ENCODE data around the gene CDC16. TPM values are rescaled to one million over a fixed set of nuclear protein-coding genes. Genes with fewer than 3 reads are reported as not detected.

CDC16 gene
- total and polyA plus RNA-seq, 2 of the 13 experiments (the other 11 are each of a cell fraction or from before 2014, with no cell fraction given) = 24.2 to 60.9 TPM

GRCh38 chr13:114314074-114314912, 79.6 kb downstream of the CDC16 start, which contains the start of gene CHAMP1 (continued):
- TF ChIP-seq, protein P1, sequence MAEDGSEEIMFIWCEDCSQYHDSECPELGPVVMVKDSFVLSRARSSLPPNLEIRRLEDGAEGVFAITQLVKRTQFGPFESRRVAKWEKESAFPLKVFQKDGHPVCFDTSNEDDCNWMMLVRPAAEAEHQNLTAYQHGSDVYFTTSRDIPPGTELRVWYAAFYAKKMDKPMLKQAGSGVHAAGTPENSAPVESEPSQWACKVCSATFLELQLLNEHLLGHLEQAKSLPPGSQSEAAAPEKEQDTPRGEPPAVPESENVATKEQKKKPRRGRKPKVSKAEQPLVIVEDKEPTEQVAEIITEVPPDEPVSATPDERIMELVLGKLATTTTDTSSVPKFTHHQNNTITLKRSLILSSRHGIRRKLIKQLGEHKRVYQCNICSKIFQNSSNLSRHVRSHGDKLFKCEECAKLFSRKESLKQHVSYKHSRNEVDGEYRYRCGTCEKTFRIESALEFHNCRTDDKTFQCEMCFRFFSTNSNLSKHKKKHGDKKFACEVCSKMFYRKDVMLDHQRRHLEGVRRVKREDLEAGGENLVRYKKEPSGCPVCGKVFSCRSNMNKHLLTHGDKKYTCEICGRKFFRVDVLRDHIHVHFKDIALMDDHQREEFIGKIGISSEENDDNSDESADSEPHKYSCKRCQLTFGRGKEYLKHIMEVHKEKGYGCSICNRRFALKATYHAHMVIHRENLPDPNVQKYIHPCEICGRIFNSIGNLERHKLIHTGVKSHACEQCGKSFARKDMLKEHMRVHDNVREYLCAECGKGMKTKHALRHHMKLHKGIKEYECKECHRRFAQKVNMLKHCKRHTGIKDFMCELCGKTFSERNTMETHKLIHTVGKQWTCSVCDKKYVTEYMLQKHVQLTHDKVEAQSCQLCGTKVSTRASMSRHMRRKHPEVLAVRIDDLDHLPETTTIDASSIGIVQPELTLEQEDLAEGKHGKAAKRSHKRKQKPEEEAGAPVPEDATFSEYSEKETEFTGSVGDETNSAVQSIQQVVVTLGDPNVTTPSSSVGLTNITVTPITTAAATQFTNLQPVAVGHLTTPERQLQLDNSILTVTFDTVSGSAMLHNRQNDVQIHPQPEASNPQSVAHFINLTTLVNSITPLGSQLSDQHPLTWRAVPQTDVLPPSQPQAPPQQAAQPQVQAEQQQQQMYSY (CRISPR knock-in tag; IDR thresholded peaks at IDR 0.05) = no peak; the same call in 1 of the 2 replicates
- peak; percentile 91 for TF ChIP-seq SALL1 (CRISPR knock-in tag; IDR thresholded peaks at IDR 0.05)
- no peak for TF ChIP-seq EHMT2 (IDR thresholded peaks at IDR 0.05; ENCODE audit: borderline replicate concordance, low read depth, low read length)
- TF ChIP-seq ZNF569 (CRISPR knock-in tag; IDR thresholded peaks at IDR 0.05; ENCODE audit: borderline replicate concordance) = no peak
- peak; percentile 87 for TF ChIP-seq ZBTB2 (CRISPR knock-in tag; IDR thresholded peaks at IDR 0.05; ENCODE audit: low read depth)
- TF ChIP-seq CHD2 (IDR thresholded peaks at IDR 0.05; ENCODE audit: low read depth, low read length) = peak; percentile 81
- TF ChIP-seq RBM39 (IDR thresholded peaks at IDR 0.05; ENCODE audit: low read depth, low read length, poor library complexity, severe bottlenecking) = no peak
- no peak for TF ChIP-seq JUND (CRISPR knock-in tag; IDR thresholded peaks at IDR 0.05)
- TF ChIP-seq TEAD2 (CRISPR knock-in tag; IDR thresholded peaks at IDR 0.05) = peak; percentile 81; the same call in 1 of the 2 replicates
- TF ChIP-seq, protein P2, sequence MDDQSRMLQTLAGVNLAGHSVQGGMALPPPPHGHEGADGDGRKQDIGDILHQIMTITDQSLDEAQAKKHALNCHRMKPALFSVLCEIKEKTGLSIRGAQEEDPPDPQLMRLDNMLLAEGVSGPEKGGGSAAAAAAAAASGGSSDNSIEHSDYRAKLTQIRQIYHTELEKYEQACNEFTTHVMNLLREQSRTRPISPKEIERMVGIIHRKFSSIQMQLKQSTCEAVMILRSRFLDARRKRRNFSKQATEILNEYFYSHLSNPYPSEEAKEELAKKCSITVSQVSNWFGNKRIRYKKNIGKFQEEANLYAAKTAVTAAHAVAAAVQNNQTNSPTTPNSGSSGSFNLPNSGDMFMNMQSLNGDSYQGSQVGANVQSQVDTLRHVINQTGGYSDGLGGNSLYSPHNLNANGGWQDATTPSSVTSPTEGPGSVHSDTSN (CRISPR knock-in tag; IDR thresholded peaks at IDR 0.05; ENCODE audit: borderline replicate concordance) = no peak
- peak; percentile 93 for TF ChIP-seq ETV5 (CRISPR knock-in tag; IDR thresholded peaks at IDR 0.05; ENCODE audit: borderline replicate concordance)
- no peak for TF ChIP-seq ATAD3A (CRISPR knock-in tag; IDR thresholded peaks at IDR 0.05)
- peak; percentile 98 for TF ChIP-seq HES4 (CRISPR knock-in tag; IDR thresholded peaks at IDR 0.05; ENCODE audit: borderline replicate concordance)
- no peak; the same call in 1 of the 2 replicates for TF ChIP-seq CTCF (CRISPR knock-in tag; IDR thresholded peaks at IDR 0.05)
- peak; percentile 57; the same call in 1 of the 2 replicates for TF ChIP-seq SP140L (CRISPR knock-in tag; IDR thresholded peaks at IDR 0.05; ENCODE audit: borderline replicate concordance)
- no peak for TF ChIP-seq ZNF615 (CRISPR knock-in tag; IDR thresholded peaks at IDR 0.05; ENCODE audit: borderline replicate concordance)
- TF ChIP-seq ZNF33B (CRISPR knock-in tag; IDR thresholded peaks at IDR 0.05) = no peak
- TF ChIP-seq ZNF207 (IDR thresholded peaks at IDR 0.05; ENCODE audit: borderline replicate concordance) = no peak
